ENCODE data around the gene ATP8B1.
"Not testable (repeated sequence)": the region's sequence is repeated elsewhere in the genome, so short reads cannot be mapped to it uniquely, and the experiment has no call there.

Gene ATP8B1

DNA sequence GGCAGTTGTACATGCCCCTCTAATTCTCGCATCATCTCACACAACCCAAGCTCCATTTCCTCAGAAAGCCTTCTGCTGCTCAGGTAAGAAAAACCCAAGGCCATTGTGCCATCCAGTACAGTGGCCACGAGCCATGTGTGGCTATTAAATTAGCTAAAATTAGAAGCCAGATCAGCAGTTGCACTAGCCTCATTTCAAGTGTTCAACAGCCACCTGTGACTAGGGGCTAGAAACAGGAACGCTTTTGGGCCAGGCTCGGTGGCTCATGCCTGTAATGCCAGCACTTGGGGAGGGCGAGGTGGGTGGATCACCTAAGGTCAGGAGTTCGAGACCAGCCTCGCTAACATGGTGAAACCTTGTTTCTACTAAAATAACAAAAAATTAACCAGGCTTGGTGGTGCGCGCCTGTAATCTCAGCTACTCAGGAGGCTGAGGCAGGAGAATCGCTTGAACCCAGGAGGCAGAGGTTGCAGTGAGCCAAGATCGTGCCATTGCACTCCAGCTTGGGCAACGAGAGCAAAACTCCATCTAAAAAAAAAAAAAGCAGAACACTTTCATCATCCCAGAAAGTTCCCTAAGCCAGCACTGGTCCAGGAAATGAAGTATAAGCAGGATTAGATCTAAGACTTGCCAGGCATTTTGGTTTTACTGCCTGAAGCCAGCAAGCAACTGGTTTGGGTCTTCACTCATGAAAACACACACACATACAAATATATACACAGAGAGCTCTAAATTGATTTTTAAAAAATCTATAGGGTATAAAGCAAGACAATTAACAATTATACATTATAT, 35.7 kb downstream of the ATP8B1 start:
- no peak for DNase-seq (ENCODE audit: low read depth, low spot score)

DNA sequence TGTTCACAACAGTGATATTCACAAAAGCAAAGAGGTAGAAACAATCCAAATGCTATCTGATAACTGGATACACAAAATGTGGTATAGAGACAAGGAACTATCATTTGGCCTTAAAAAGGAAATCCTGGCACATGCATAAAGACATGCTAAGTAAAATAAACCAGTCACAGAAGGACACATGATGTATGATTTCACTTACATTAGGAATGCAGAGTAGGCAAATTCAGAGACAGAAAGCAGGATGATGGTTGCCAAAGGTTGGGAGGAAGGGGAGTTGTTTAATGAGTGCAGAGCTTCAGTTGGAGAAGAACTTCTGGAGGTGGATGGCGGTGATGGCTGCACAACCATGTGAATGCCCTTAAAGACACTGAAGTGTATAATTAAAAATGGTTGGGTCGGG, 38.1 kb downstream of the ATP8B1 start:
- no peak for DNase-seq (ENCODE audit: low read depth, low spot score)

DNA sequence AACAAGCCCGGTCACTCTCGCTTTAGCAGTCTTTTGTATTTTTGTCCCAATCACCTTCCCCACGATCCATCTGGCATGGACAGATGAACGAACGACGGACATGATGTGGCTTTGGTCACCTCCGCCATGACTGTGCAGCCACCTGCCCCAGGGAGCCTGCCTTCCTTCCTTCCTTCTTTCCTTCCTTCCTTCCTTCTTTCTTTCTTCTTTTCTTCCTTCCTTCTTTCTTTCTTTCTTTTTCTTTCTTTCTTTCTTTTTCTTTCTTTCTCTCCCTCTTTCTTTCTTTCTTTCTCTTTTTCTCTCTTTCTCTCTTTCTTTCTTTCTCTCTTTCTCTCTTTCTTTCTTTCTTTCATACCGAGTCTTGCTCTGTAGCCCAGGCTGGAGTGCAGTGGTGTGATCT, 39.0 kb downstream of the ATP8B1 start:
- no peak for DNase-seq (ENCODE audit: low read depth, low spot score)

DNA sequence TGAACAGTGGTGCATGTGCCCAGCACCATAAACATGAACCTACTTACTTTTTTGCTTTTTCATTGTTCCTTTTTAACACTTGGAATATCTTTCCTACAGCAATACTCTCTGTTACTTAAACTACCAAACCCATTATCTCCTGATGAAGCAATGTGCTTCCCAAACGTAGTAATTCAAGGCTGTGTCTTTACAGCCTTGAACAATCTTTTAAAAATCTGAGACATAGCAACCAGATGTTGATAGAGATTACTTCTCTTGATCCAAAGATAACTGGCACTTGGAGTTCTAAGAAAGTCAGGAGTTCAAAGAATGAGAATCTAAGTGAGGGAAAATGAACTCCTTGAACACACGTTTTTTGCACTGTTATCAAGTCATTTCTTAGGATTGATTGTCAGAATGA, 40.4 kb downstream of the ATP8B1 start:
- DNase-seq (ENCODE audit: low read depth, low spot score), result no peak

DNA sequence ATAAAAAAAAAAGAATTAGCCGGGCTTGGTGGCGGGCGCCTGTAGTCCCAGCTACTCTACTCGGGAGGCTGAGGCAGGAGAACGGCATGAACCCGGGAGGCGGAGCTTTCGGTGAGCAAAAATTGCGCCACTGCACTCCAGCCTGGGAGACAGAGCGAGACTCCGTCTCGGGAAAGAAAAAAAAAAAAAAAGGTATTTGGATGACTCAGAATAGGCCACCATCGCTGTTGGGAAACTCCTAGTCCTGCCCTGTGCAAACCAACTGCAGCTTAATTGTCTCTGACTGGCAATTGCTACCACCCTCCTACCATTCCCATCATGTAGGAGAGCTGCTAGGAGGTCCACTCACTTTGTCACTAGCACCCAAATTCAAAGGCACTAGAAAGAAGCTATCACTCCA, 43.5 kb downstream of the ATP8B1 start:
- no peak for DNase-seq (ENCODE audit: low read depth, low spot score)

DNA sequence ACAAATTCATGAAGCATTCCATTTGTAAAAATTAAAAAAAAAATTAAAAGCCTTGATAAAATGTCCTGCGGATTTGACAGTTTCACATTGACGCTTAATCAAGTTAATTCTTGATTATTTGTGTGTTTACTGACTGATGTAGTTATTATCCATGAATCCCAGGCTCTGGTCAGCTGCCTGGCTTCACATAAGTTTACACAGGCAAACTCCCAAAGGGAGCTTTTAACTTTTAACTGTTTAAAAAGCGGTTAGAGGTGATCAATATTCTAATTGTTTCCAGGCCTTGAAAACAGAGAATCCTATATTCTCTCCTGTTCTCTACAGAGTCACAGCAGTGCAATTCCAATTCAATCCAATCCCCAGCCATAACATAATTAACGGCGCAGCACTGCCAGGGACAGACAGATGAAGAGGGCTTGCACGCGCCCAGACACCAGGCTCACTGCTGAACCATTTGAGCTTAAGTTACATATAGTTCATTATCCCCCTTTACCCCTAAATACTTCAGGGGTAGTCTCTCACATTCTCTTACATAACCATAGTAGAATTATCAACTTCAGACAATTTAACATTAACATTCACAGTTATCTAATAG, 47.5 kb downstream of the ATP8B1 start:
- no peak for DNase-seq (ENCODE audit: low read depth, low spot score)

DNA sequence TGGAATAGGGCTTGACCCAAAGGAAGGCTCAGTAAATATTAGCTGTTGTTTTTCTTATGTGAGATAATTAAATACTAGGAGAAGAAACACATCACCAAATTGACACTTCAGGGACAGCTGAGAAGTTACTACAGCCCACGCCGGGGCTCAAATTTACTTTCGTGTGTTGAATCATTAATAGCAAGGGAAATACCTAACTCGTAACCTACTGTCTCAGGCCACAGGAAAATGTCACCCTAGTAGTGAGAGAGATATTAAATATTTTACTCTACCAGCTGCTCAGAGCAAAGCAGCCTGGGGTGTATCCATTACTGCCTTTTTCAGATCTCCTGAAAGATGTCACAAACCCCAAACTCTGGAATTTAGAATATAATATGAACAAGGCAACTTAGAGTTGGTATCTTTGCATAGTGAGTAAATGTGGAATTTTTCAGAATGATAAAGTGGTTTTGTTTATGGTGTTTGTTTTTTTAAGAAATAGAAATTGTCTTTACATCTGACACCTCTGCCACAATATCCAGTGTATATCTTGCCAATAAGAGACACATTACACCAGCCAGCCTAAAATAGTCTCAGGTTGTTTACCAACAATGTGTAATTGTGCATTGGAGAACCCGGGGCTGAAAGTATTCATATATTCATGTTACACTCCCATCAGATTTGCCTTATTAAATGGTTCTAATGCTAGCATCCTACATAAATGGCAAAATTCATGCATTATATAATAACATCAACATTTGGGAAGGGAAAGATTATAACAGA, 48.4 kb downstream of the ATP8B1 start:
- no peak for DNase-seq (ENCODE audit: low read depth, low spot score)

DNA sequence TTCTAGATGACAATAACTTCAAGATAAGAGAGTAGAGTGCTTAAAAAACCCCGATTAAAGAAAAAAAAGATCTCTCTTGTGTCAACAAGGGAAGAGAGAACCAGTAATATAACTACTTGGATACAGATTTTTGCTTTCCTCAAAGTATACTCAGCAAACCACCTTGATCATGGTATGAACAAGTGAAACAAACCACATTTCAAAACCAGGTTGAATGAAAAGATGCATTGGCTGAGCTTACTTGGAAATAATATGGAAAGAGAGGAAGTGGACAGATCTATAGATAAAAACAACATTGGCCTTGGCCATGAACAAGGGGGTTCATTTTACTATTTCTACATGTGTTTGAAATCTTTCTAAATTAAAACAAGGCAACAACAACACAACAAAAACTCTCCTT, 50.1 kb downstream of the ATP8B1 start:
- no peak for DNase-seq (ENCODE audit: low read depth, low spot score)

DNA sequence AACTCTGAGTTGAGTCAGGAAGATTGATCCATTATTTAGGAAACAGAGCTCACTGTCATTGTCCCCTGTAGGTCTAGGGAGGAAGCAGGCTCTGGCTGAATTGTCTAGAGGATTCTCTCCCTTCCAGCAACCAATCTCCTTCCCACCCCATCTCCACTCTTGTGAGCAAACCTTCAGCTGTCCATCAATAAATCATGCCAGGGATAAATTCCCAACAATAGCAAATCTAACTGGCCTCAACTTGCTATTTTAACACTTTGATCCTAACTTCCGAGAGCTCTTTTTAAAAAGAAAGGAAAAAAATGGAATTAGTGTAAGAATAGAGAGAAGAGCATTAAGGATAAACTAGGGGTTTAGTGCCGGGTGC, 53.5 kb downstream of the ATP8B1 start:
- DNase-seq (ENCODE audit: low read depth, low spot score), result no peak

DNA sequence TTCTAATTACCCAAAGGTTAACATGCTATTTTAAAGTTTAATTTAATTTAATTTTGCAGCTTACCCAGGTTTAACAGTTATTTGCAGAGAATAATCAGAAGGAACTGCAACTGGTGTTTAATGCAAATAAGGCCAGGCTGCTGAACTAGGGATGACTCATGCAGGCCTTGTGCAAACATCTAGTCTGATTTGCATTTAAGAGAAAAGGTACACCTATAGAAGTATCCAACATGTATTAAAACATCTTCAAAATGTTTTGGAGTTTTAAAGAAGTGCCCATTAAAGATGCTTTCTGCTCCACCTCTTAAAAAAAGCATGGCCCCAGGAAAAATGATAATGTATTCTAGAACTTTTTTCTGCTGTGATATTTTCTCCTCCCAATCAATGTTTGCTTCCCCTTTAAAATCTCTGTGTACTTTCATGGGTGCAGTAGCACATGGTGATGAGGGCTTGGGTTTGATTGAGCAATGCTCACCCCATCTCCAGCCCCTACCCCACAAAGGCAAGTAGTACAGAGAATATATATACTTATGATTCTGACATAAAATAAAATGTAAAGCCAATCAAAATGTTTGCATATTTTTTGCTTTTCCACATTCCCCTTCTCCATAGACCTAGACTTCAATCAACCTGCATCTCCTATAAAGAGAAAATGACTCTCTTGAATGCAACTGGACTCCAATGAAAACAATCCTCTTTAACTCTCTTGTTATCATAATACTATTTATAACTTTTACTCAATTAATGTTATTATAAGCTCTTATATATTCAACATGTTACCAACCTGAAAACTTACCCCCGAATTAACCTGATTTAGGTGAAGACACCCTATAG, 54.1 kb downstream of the ATP8B1 start:
- no peak for DNase-seq (ENCODE audit: low read depth, low spot score)

DNA sequence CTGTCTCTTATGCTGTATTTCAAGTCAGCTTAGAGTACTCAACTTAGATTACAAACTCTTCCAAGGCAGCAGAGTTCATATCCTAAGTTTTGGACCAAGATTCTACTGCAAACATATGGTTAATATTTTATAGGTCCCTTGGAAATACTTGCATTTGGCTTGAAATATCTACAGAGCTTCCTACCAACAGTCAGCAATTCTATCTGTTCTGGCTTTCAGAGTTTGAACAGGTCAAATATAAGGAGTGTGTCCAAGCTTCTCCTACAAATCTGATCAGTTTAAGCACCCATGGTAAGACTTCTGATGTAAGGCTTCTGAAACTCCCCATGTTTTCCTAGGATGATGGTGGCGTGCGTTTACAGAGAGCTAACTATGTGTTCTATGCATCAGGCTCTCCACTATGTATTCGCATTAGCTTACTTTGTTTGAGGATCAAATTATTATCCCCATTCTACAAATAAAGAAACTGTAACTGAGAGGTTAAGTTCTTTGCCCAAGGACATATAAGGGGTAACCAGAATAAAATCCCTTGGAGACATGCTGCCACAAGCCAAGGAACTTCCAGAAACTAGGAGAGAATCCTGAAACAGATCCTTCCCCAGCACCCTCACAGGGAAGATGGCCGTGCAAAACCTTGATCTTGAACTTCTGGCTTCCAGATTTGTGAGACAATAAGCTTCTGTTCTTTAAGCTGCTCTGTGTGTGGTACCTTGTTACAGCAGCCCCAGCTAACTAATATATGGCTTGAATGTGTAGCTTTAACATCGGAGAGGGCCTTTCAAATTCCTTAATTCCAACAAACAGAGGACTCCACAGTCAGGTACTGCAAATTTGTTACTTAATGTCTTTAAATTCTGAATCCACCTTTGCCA, 55.1 kb downstream of the ATP8B1 start:
- no peak for DNase-seq (ENCODE audit: low read depth, low spot score)

DNA sequence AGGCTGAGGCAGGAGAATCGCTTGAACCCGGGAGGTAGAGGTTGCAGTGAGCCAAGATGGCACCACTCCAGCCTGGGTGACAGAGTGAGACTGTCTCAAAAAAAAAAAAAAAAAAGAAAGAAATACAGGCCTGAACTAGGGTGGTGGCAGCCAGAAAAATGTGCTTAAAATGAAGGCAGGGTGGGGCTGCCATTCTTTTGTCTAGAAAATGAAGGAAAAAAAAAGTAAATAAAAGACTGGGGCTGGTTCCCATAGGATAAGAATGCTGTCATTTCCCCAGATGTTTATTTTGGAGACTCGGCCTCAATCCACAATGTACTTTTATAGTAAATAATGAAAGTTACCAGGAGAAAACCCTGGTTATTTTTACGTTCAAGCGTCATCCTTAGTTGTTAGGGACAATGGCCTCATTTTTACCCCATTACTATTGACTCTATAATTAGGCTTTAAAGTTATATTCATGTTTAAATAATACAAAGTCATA, 58.9 kb downstream of the ATP8B1 start:
- no peak for DNase-seq (ENCODE audit: low read depth, low spot score)

DNA sequence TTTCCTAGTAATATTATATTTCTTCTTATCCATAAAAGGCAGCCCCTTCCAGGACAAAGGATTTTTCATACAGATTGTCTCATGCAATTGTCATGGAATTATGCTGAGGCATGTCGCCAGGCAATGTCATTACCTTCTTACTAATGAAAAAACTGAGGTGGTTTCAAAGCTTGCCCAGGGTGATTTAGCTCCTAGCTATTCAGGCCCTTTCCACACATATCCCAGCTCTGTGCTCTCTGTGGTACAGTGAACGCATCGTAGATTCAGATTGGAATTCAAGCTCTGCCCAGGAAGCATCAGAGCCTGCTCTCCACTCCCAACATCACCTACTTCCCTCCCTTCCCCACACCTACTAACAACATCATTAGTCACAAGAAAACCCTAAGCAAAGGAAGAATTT, 60.1 kb downstream of the ATP8B1 start:
- no peak for DNase-seq (ENCODE audit: low read depth, low spot score)

DNA sequence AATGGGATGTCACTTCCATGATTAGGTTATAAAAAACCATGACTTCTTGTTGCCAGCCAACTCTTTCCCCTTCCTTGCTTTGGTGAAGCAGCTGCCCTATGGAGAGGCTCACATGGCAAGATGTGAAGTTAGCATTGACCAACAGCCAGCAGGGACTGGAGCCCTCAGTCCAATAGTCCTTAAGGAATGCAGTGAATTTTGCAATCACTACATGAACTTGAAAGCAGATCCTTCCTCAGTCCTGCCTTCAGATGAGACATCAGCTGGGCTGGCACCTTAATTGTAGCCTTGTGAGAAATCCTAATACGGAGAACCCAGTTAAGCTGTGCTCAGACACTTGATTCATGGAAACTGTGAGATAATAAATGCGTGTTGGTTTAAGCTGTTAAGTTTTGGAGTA, 61.8 kb downstream of the ATP8B1 start:
- no peak for DNase-seq (ENCODE audit: low read depth, low spot score)

DNA sequence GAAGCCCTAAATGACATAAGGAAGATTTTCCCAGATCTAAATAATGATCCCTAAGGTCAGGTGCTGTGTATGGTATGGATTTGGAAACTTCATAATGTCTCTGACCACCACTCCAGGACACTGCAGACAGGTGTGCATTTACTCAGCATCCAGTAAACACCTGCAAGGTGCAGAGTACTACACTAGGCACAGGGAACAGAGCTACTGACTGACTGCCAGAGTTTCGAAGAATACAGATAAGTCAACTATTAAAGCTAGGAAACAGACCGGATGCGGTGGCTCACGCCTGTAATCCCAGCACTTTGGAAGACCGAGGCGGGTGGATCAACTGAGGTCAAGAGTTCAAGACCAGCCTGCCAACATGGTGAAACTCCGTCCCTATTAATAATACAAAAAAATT, 65.0 kb downstream of the ATP8B1 start:
- no peak for DNase-seq (ENCODE audit: low read depth, low spot score)

DNA sequence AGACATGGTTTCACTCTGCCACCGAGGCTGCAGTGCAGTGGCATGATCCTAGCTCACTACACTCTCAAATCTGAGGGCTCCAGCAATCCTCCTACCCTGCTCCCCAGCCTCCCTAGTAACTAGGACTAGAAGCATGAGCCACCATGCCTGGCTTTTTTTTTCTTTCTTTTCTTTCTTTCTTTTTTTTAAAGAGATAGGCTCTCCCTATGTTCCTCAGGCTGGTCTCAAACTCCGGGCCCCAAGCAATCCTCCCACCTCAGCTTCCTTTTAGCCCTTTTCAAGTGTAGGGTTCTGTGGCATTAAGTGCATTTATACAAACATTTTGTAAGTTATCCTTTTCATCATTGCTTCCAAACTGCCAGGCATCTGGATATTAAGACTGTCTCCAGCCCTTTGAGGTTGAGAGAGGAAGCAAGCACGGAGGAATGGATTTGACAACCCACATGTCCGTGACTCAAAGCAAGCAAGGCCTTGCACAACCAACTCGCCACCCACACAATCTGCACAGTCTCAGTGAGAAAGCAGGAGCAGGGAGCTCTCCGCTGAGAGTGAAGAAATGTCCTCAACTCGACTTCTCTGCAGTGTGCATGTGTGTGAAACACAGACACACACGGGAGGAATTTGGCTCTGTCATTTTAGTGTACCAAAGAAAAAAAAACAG, 65.6 kb downstream of the ATP8B1 start:
- DNase-seq (ENCODE audit: low read depth, low spot score), result no peak

DNA sequence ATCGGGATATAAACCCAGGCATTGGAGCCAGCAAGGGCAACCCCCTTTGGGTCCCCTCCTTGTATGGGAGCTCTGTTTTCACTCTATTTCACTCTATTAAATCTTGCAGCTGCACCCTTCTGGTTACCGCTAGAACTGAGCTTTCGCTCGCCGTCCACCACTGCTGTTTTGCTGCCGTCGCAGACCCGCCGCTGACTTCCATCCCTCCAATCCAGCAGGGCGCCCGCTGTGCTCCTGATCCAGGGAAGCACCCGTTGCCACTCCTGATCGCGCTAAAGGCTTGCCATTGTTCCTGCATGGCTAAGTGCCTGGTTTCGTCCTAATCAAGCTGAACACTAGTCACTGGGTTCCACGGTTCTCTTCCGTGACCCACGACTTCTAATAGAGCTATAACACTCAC, 68.1 kb downstream of the ATP8B1 start:
- not testable (repeated sequence) for DNase-seq (ENCODE audit: low read depth, low spot score)

DNA sequence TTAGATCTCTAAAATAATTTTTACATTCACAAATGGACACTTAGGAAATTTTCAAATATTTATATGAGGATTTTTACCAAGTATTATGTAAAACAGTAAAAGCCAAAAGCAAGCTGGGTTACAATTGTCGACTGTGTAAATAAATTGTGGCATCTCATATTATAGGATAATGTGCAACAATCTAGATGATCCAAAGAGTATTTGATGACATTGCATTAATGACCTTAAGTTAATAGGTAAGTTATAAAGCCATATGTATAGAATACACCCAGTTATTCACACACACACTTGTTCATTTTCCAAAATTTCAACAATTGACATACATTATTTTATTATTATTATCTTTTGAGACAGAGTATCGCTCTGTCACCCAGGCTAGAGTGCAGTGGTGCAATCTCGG, 69.3 kb downstream of the ATP8B1 start:
- DNase-seq (ENCODE audit: low read depth, low spot score), result no peak

DNA sequence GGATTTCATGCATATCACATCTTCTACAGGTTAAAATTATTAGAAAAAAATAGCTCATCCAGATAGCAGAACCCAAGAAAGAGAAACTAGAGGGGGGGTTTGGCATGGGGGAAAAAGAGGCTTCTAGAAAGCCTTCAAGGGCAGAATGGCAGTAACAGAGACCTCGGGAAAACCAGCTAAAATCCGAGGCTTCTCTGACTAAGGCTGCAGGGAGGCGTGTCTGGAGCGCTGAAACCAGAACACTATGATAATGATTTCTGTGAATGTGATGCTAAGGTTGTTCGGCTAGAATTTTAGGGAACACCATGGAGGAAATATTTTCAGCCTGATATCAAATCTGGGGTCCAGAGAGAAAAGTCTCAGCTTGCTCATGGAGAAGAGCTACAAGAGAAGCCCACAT, 73.0 kb downstream of the ATP8B1 start:
- DNase-seq (ENCODE audit: low read depth, low spot score), result no peak

DNA sequence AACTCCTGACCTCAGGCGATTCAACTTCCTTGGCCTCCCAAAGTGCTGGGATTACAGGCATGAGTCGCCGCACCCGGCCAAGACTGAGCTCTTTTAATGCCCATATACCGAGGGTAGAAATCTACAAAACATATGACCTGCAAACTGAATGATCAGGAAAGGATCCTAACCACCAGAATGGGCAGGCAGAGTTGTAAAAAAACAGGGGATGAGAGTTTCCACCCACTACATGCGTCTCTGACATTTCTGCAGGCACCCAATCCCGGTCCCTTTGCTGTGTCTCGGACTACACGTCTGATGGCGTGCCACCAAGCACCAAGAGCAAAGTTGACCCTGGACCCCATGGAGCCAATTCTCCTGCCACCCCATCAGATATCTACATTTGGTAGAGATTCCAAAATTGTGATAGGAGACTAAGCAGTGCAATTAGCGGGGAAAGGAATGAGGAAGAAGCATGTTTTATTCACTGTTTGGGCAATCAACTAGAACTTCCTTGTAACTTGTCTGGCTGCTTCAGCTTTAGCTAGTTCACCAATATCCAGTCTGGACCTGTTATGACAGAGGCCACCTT, 74.1 kb downstream of the ATP8B1 start:
- no peak for DNase-seq (ENCODE audit: low read depth, low spot score)
